Left forelimb (tissue), 1 donor: Measurements from ENCODE around the gene RNF212.
A peak's percentile ranks its signal among the peaks of the same experiment; 100 is the strongest.

Source experiments
- DNase-seq: peaks from one replicate; pipeline ENCODE4 v3.0.0-alpha.2; 2018; ENCODE audit warnings: low spot score

Gene RNF212

GRCh38 chr4:1048773-1049590 lies 64.4 kb downstream of the RNF212 start:
- DNase-seq, result no peak

- peak; percentile 56 for DNase-seq
These were observed 65.2 kb downstream of the RNF212 start for GRCh38 chr4:1047976-1048772.

GRCh38 chr4:1047106-1047975 lies 66.0 kb downstream of the RNF212 start:
- DNase-seq, result peak; percentile 56

GRCh38 chr4:1046581-1047011 lies 66.8 kb downstream of the RNF212 start:
- peak; percentile 92 for DNase-seq

- DNase-seq, result no peak
These were observed 67.7 kb downstream of the RNF212 start for GRCh38 chr4:1045595-1046201.

- DNase-seq, result no peak
These were observed 68.2 kb downstream of the RNF212 start for GRCh38 chr4:1045193-1045594.

GRCh38 chr4:1044469-1045192 lies 68.7 kb downstream of the RNF212 start:
- DNase-seq, result no peak

GRCh38 chr4:1043651-1044468 lies 69.5 kb downstream of the RNF212 start:
- no peak for DNase-seq

- DNase-seq, result no peak
These were observed 70.2 kb downstream of the RNF212 start for GRCh38 chr4:1043162-1043561.

- no peak for DNase-seq
These were observed 70.9 kb downstream of the RNF212 start for GRCh38 chr4:1042352-1043055.

- DNase-seq, result no peak
These were observed 71.4 kb downstream of the RNF212 start for GRCh38 chr4:1041936-1042330.

GRCh38 chr4:1041147-1041935 lies 72.0 kb downstream of the RNF212 start:
- DNase-seq, result no peak

GRCh38 chr4:1040344-1041146 lies 72.8 kb downstream of the RNF212 start:
- no peak for DNase-seq

- no peak for DNase-seq
These were observed 73.6 kb downstream of the RNF212 start for GRCh38 chr4:1039493-1040343.

- DNase-seq, result no peak
These were observed 74.3 kb downstream of the RNF212 start for GRCh38 chr4:1038948-1039492.

GRCh38 chr4:1036976-1037810 lies 76.2 kb downstream of the RNF212 start:
- DNase-seq, result no peak
